ENCODE data around the gene PABPC1L2A.
"Not testable (repeated sequence)": the region's sequence is repeated elsewhere in the genome, so short reads cannot be mapped to it uniquely, and the experiment has no call there.

PABPC1L2A gene

DNA sequence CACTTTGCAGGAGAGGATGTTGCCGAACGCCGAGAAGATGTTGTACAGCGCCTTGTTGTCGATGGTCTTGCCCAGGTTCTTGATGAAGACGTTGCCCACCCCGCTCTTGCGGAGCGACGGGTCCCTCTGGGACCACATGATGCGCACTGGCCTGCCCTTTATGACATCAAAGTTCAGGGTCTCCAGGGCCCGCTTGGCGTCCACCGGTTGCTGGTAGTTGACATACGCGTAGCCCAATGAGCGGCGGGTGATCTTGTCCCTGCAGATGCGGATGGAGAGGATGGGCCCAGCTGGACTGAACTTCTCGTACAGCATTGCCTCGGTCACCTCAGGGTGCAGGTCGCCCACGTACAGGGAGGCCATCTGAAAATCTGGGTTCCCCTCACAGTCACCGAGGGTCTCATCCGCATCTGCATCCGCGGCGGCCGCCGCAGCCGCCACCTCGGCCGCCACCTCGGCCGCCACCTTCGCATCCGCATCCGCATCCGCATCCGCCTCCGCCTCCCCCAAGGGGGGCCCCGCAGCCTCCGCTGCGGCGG is at the start of gene PABPC1L2A:
Gene PABPC1L2A (minus strand): TSS at position 489 of the 539 bp plus-strand sequence. CDS start 126 bp downstream, at position 363.
- H3K27me3 Mint-ChIP-seq; ATAC-seq (ENCODE audit: low read depth); DNase-seq (ENCODE audit: low spot score in 2 of 2); H3K4me1 Mint-ChIP-seq; H3K27ac Mint-ChIP-seq; H3K4me3 Mint-ChIP-seq; H3K9me3 Mint-ChIP-seq; H3K36me3 Mint-ChIP-seq: not testable (repeated sequence)

DNA sequence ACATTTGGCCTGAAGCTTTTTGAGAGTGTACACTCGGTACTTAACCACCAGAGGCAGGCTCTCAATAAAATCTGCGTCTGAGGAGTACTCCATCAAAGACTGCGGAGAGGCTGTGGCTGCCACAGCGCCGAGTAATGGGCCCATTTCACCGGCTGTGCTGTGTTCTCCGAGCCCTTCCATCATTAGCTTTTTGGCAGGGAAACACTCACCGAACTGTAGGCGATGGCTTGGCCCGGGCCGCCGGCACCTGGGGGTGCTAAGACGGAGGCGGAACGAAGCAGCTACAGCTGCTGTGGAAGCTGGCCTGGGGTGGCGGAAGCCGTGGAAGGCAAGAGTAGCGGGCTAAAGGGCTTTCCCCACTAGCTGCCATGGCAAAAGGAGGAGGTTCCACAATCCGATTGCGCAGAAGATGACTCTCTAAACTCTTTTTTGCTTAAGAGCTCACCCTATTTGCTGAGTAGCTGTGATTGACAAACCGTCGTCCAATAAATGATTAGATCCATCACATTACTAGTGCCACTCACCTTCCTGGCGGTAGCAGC is 48.5 kb upstream of the PABPC1L2A start:
- H3K4me1 Mint-ChIP-seq: no peaks in the 10 kb centered on the region
- no peaks in the 10 kb centered on the region for H3K27me3 Mint-ChIP-seq
- peaks cover 3% of the 10 kb centered on the region for H3K9me3 Mint-ChIP-seq
- no peaks in the 10 kb centered on the region for H3K36me3 Mint-ChIP-seq
- ATAC-seq (ENCODE audit: low read depth) (no peak), DNase-seq (ENCODE audit: low spot score in 2 of 2) (no peak)
- H3K4me3 Mint-ChIP-seq: peak overlapping the region; percentile 44
- H3K27ac Mint-ChIP-seq: no peak overlapping the region

DNA sequence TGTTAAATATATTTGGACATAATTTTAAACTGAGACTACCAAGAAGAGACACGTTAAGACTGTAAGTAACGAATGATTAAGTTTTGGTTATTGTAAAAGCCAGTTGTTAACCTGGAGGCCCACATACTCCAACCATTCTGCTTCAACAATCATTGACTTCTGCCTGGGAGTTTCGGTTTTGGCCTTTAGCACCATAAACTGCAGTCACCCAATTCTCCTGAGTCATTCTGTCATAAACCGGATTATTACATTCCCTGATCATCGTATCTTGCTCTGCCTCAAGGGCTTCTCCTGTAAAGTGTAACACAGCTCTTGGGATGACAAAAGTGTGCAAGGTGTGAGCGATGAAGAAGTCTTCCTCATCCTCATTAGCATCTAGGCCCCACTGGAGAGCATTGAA is 46.9 kb upstream of the PABPC1L2A start:
- Mint-ChIP-seq H3K27ac (no peak overlapping the region), H3K36me3 (no peaks in the 10 kb centered on the region), H3K4me3 (no peak overlapping the region), H3K27me3 (no peaks in the 10 kb centered on the region), H3K4me1 (no peaks in the 10 kb centered on the region), H3K9me3 (peaks cover 3% of the 10 kb centered on the region)
- DNase-seq (ENCODE audit: low spot score in 2 of 2) (no peak), ATAC-seq (ENCODE audit: low read depth) (no peak)

DNA sequence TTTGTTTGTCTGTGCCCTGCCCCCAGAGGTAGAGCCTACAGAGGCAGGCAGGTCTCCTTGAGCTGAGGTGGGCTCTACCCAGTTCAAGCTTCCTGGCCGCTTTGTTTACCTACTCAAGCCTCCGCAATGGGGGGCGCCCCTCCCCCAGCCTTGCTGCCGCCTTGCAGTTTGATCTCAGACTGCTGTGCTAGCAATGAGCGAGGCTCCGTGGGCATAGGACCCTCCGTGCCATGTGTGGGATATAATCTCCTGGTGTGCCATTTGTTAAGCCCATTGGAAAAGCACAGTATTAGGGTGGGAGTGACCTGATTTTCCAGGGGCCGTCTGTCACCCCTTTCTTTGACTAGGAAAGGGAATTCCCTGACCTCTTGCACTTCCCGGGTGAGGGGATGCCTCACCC is 20.2 kb upstream of the PABPC1L2A start:
- H3K4me3 Mint-ChIP-seq; ATAC-seq (ENCODE audit: low read depth); H3K27me3 Mint-ChIP-seq; H3K4me1 Mint-ChIP-seq; H3K36me3 Mint-ChIP-seq; DNase-seq (ENCODE audit: low spot score in 2 of 2); H3K9me3 Mint-ChIP-seq; H3K27ac Mint-ChIP-seq: not testable (repeated sequence)

GRCh38 chrX:73086766-73087165 is 7.5 kb upstream of the PABPC1L2A start:
- H3K4me3 Mint-ChIP-seq; H3K36me3 Mint-ChIP-seq; H3K4me1 Mint-ChIP-seq; ATAC-seq (ENCODE audit: low read depth); H3K27ac Mint-ChIP-seq; DNase-seq (ENCODE audit: low spot score in 2 of 2); H3K9me3 Mint-ChIP-seq; H3K27me3 Mint-ChIP-seq: not testable (repeated sequence)

- not testable (repeated sequence) for ATAC-seq (ENCODE audit: low read depth); H3K4me3 Mint-ChIP-seq; DNase-seq (ENCODE audit: low spot score in 2 of 2); H3K27me3 Mint-ChIP-seq; H3K27ac Mint-ChIP-seq; H3K36me3 Mint-ChIP-seq; H3K9me3 Mint-ChIP-seq; H3K4me1 Mint-ChIP-seq
Measured at GRCh38 chrX:73079884-73080283, 572 bp upstream of the PABPC1L2A start.

GRCh38 chrX:73078597-73078996 is 715 bp downstream of the PABPC1L2A start:
- not testable (repeated sequence) for H3K27me3 Mint-ChIP-seq; H3K4me3 Mint-ChIP-seq; H3K27ac Mint-ChIP-seq; H3K4me1 Mint-ChIP-seq; ATAC-seq (ENCODE audit: low read depth); DNase-seq (ENCODE audit: low spot score in 2 of 2); H3K36me3 Mint-ChIP-seq; H3K9me3 Mint-ChIP-seq

DNA sequence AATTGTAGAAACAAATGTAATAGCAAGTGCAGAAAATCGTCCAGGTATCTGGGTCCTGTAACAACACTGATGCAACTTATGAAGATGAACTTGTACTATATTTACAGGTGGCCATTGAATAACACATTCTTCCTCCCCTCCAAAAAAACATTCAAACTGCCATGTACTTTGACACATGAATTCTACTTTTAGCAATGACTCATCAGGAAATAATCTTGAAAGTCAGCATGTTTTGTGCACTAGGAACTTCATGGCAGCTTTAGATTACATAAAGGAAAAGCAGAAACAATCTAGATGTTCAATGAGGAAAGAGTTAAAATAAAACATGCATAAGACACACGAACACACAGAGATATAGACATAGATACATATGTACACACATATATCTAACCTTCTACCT is 2.5 kb downstream of the PABPC1L2A start:
- H3K36me3 Mint-ChIP-seq: no peaks in the 10 kb centered on the region
- H3K27ac Mint-ChIP-seq: no peak overlapping the region
- no peak for ATAC-seq (ENCODE audit: low read depth)
- no peaks in the 10 kb centered on the region for H3K4me1 Mint-ChIP-seq
- DNase-seq (ENCODE audit: low spot score in 2 of 2): no peak
- no peak overlapping the region for H3K4me3 Mint-ChIP-seq
- no peaks in the 10 kb centered on the region for H3K9me3 Mint-ChIP-seq
- H3K27me3 Mint-ChIP-seq: peaks cover 2% of the 10 kb centered on the region

DNA sequence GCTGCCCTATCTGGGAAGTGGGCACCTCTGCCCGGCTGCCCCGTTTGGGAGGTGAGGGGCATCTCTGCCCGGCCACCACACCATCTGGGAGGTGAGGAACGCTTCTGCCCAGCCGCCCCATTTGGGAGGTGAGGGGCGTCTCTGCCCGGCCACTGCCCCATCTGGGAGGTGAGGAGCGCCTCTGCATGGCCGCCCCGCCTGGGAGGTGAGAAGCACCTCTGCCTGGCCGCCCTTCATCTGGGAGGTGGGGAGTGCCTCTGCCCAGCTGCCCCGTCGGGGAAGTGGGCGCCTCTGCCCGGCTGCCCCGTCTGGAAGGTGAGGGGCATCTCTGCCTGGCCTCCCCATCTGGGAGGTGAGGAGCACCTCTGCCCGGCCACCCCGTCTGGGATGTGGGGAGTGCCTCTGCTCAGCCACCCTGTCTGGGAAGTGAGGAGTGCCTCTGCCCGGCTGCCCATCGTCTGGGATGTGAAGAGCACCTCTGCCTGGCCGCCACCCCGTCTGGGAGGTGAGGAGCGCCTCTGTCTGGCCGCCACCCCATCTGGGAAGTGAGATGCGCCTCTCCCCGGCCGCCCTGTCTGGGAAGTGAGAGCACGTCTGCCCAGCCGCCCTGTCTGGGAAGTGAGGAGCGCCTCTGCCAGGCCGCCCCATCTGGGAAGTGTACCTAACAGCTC is 9.8 kb downstream of the PABPC1L2A start:
- H3K27ac Mint-ChIP-seq: no peak overlapping the region
- peaks cover 4% of the 10 kb centered on the region for H3K9me3 Mint-ChIP-seq
- H3K27me3 Mint-ChIP-seq: peaks cover 2% of the 10 kb centered on the region
- H3K36me3 Mint-ChIP-seq: no peaks in the 10 kb centered on the region
- ATAC-seq (ENCODE audit: low read depth) (no peak), DNase-seq (ENCODE audit: low spot score in 2 of 2) (no peak)
- no peak overlapping the region for H3K4me3 Mint-ChIP-seq
- H3K4me1 Mint-ChIP-seq: no peaks in the 10 kb centered on the region

DNA sequence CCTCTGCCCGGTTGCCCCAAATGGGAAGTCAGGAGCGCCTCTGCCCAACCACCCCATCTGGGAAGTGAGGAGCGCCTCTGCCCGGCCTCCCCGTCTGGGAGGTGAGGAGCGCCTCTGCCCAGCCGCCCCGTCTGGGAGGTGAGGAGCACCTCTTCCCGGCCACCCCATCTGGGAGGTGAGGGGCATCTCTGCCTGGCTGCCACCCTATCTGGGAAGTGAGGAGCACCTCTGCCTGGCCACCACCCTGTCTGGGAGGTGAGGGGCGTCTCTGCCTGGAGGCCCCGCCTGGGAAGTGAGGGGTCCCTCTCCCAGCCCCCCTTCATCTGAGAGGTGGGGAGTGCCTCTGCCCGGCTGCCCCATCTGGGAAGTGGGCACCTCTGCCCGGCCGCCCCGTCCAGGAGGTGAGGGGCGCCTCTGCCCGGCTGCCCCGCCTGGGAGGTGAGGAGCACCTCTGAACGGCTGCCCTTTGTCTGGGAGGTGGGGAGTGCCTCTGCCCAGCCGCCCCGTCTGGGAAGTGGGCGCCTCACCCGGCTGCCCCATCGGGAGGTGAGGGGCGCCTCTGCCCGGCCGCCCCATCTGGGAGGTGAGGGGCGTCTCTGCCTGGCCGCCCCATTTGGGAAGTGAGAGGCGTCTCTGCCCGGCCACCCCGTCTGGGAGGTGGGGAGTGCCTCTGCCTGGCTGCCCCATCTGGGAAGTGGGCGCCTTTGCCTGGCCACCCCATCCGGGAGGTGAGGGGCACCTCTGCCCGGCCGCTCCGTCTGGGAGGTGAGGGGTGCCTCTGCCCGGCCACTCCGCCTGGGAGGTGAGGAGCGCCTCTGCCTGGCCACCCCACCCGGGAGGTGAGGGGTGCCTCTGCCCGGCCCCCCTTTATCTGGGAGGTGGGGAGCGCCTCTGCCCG is 10.6 kb downstream of the PABPC1L2A start:
- no peak for DNase-seq (ENCODE audit: low spot score in 2 of 2)

GRCh38 chrX:73067761-73068466 is 11.4 kb downstream of the PABPC1L2A start:
- H3K4me1 Mint-ChIP-seq; H3K4me3 Mint-ChIP-seq; H3K27me3 Mint-ChIP-seq; H3K27ac Mint-ChIP-seq; H3K9me3 Mint-ChIP-seq; ATAC-seq (ENCODE audit: low read depth); H3K36me3 Mint-ChIP-seq; DNase-seq (ENCODE audit: low spot score in 2 of 2): not testable (repeated sequence)

More for the DNA sequence above, 10.6 kb downstream of the PABPC1L2A start:
- Mint-ChIP-seq H3K4me3 (no peak overlapping the region), H3K4me1 (no peaks in the 10 kb centered on the region), H3K9me3 (peaks cover 4% of the 10 kb centered on the region), H3K27me3 (peaks cover 2% of the 10 kb centered on the region), H3K27ac (no peak overlapping the region), H3K36me3 (no peaks in the 10 kb centered on the region)
- no peak for ATAC-seq (ENCODE audit: low read depth)

GRCh38 chrX:73028876-73029275 is 50.4 kb downstream of the PABPC1L2A start:
- H3K4me1 Mint-ChIP-seq: no peaks in the 10 kb centered on the region
- DNase-seq (ENCODE audit: low spot score in 2 of 2) (no peak), ATAC-seq (ENCODE audit: low read depth) (no peak)
- no peaks in the 10 kb centered on the region for H3K27me3 Mint-ChIP-seq
- peaks cover 7% of the 10 kb centered on the region for H3K9me3 Mint-ChIP-seq
- no peak overlapping the region for H3K4me3 Mint-ChIP-seq
- H3K27ac Mint-ChIP-seq: no peak overlapping the region
- no peaks in the 10 kb centered on the region for H3K36me3 Mint-ChIP-seq

All from memory B cell (primary cell).